Measurements from ENCODE around the gene SRP68. TPM values are rescaled to one million over a fixed set of nuclear protein-coding genes. Genes with fewer than 3 reads are reported as not detected.

SRP68 gene
- total and polyA plus RNA-seq, 9 of the 15 experiments (the other 6 are each of a cell fraction or from before 2014, with no cell fraction given): 29.4 to 92.6 (median 36.2) TPM

- H3K4me3 ChIP-seq: no peak overlapping the region
- H4K20me1 ChIP-seq (replicated peaks; ENCODE audit: control insufficient read depth, insufficient read depth, low read length): 0 out of 2 replicates have a peak, but pooled peaks cover 4% of the 10 kb centered on the region
- H3K9ac ChIP-seq (ENCODE audit: insufficient read depth in 1 of 2, low read depth in 2 of 2, low read length in 2 of 2): no peak overlapping the region
- ChIA-PET CTCF (ENCODE audit: low intra/inter-chr PET ratio) (no interaction called here), POLR2A (interaction anchor here (0.7 kb wide), 1 partner anchor 13 kb away, joined by 4 read pairs; no protein-coding TSS in a partner anchor)
- FAIRE-seq (no peak), ATAC-seq (no peak), DNase-seq (ENCODE audit: extremely low read depth in 1 of 4, low spot score in 3 of 4) (no peak)
- H3K36me3 ChIP-seq (ENCODE audit: control insufficient read depth, insufficient read depth, low read length): peaks cover 20% of the 10 kb centered on the region; the same call in 2 of the 3 replicates
- no peaks in the 10 kb centered on the region for H3K9me3 ChIP-seq (replicated peaks; ENCODE audit: control insufficient read depth, insufficient read depth, low read depth, low read length)
- no peaks in the 10 kb centered on the region for H3K9me1 ChIP-seq (ENCODE audit: control insufficient read depth, insufficient read depth, low read length)
- 50% methylated on average over 13 of the region's 13 CpGs for WGBS (ENCODE audit: insufficient coverage, low coverage, missing lambda C conversion rate)
- in situ Hi-C loops (cut with MboI): no loop called here
- no peaks in the 10 kb centered on the region for H3K79me2 ChIP-seq (ENCODE audit: control insufficient read depth, insufficient read depth, low read length)
- H3K4me2 ChIP-seq (ENCODE audit: insufficient read depth, low read length): no peak overlapping the region
- intact Hi-C loops (cut with micrococcal nuclease): no loop called here
- no peaks in the 10 kb centered on the region for H3K27me3 ChIP-seq (ENCODE audit: control insufficient read depth in 2 of 2, insufficient read depth in 2 of 2, low read length in 2 of 2)
- H3K27ac ChIP-seq (ENCODE audit: extremely low read depth, low read depth, low read length): no peak overlapping the region
- H3K4me1 ChIP-seq (replicated peaks in 1 of 2; ENCODE audit: control insufficient read depth in 2 of 2, insufficient read depth in 2 of 2, low read length in 2 of 2): peaks cover 3 to 10% of the 10 kb centered on the region in 2 experiments
- H2AFZ ChIP-seq (ENCODE audit: low read depth, low read length): no peak overlapping the region
- no TSS peak for BruUV-seq (replicated peaks)
- TF ChIP-seq SREBF2 (CRISPR knock-in tag; IDR thresholded peaks at IDR 0.05) (no peak), NFE2L1 (tag; IDR thresholded peaks at IDR 0.05; ENCODE audit: borderline replicate concordance, low read depth) (no peak), MYBL2 (IDR thresholded peaks at IDR 0.05; ENCODE audit: low read depth) (no peak), MYBL2 (CRISPR knock-in tag; IDR thresholded peaks at IDR 0.05; ENCODE audit: borderline replicate concordance) (no peak), TAF7 (tag; IDR thresholded peaks at IDR 0.05) (no peak), DPF2 (IDR thresholded peaks at IDR 0.05) (no peak), ZBTB12 (CRISPR knock-in tag; IDR thresholded peaks at IDR 0.05) (no peak), FOXA3 (CRISPR knock-in tag; conservative IDR thresholded peaks at IDR 0.05 in 1 of 2, IDR thresholded peaks at IDR 0.05 in 1 of 2) (no peak), MAZ (CRISPR knock-in tag; conservative IDR thresholded peaks at IDR 0.05 in 1 of 2, IDR thresholded peaks at IDR 0.05 in 1 of 2) (no peak), HMGXB4 (CRISPR knock-in tag; IDR thresholded peaks at IDR 0.05) (no peak), DDX20 (tag; IDR thresholded peaks at IDR 0.05; ENCODE audit: low read depth) (no peak)
- TF ChIP-seq, protein P1, sequence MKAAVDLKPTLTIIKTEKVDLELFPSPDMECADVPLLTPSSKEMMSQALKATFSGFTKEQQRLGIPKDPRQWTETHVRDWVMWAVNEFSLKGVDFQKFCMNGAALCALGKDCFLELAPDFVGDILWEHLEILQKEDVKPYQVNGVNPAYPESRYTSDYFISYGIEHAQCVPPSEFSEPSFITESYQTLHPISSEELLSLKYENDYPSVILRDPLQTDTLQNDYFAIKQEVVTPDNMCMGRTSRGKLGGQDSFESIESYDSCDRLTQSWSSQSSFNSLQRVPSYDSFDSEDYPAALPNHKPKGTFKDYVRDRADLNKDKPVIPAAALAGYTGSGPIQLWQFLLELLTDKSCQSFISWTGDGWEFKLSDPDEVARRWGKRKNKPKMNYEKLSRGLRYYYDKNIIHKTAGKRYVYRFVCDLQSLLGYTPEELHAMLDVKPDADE (conservative IDR thresholded peaks at IDR 0.05; ENCODE audit: control insufficient read depth, low read depth, low read length): no peak
- TF ChIP-seq, protein P2, sequence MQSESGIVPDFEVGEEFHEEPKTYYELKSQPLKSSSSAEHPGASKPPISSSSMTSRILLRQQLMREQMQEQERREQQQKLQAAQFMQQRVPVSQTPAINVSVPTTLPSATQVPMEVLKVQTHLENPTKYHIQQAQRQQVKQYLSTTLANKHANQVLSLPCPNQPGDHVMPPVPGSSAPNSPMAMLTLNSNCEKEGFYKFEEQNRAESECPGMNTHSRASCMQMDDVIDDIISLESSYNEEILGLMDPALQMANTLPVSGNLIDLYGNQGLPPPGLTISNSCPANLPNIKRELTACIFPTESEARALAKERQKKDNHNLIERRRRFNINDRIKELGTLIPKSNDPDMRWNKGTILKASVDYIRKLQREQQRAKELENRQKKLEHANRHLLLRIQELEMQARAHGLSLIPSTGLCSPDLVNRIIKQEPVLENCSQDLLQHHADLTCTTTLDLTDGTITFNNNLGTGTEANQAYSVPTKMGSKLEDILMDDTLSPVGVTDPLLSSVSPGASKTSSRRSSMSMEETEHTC (IDR thresholded peaks at IDR 0.05): no peak
Observed at GRCh38 chr17:76034428-76035350, 37.6 kb downstream of the SRP68 start.
